Endodermal cell (in vitro differentiated cells): ENCODE measurements around the gene GAS7. TPM values are rescaled to one million over a fixed set of nuclear protein-coding genes. Genes with fewer than 3 reads are reported as not detected.

Source experiments
- DNase-seq: peaks from one replicate; pipeline ENCODE4 v3.0.0-alpha.2; 2017
- H3K27ac ChIP-seq: 2 replicates; pipeline ENCODE4 v1.5.1; 2013; ENCODE audit warnings: mild to moderate bottlenecking, low read depth, low read length, moderate library complexity
- H3K27me3 ChIP-seq: 2 replicates; pipeline ENCODE4 v1.6.1; 2013; ENCODE audit warnings: mild to moderate bottlenecking, low read length, moderate library complexity; ENCODE audit not compliant: insufficient read depth, control insufficient read depth, poor library complexity, severe bottlenecking
- H3K36me3 ChIP-seq: 2 replicates; pipeline ENCODE4 v1.7.0; 2013; ENCODE audit warnings: mild to moderate bottlenecking, low read length, moderate library complexity; ENCODE audit not compliant: control insufficient read depth, insufficient read depth
- H3K4me1 ChIP-seq: one replicate; pipeline ENCODE4 v1.7.0; 2013; ENCODE audit warnings: low read length; ENCODE audit not compliant: control insufficient read depth, insufficient read depth
- H3K4me3 ChIP-seq: 2 replicates; pipeline ENCODE4 v1.5.1; 2013; ENCODE audit warnings: mild to moderate bottlenecking, low read length, moderate library complexity
- H3K9ac ChIP-seq: 2 replicates; pipeline ENCODE4 v1.6.1; 2013; ENCODE audit warnings: mild to moderate bottlenecking, low read length, moderate library complexity; ENCODE audit not compliant: poor library complexity, severe bottlenecking; ENCODE audit errors: extremely low read depth
- H3K9me3 ChIP-seq: 2 replicates; pipeline ENCODE4 v1.6.1; 2013; ENCODE audit warnings: mild to moderate bottlenecking, low read length, moderate library complexity; ENCODE audit not compliant: control insufficient read depth
- H3K27ac Mint-ChIP-seq: 2 replicates; pipeline ENCODE4 v1.8.0; 2020; ENCODE audit warnings: mixed read lengths
- H3K27me3 Mint-ChIP-seq: 2 replicates; pipeline ENCODE4 v1.8.0; 2021; ENCODE audit warnings: mild to moderate bottlenecking, mixed read lengths; ENCODE audit not compliant: insufficient read depth
- H3K36me3 Mint-ChIP-seq: 2 replicates; pipeline ENCODE4 v1.8.0; 2020; ENCODE audit warnings: low read depth, mixed read lengths
- H3K4me1 Mint-ChIP-seq: 2 replicates; pipeline ENCODE4 v1.8.0; 2020; ENCODE audit warnings: mixed read lengths
- H3K4me3 Mint-ChIP-seq: 2 replicates; pipeline ENCODE4 v1.8.0; 2020; ENCODE audit warnings: mild to moderate bottlenecking, moderate library complexity, mixed read lengths
- H3K9me3 Mint-ChIP-seq: 2 replicates; pipeline ENCODE4 v1.8.0; 2020; ENCODE audit warnings: mild to moderate bottlenecking, mixed read lengths
- CTCF ChIP-seq: fragments of 200-600 bp; sonication (generic); conservative IDR thresholded peaks from 2 replicates; pipeline ENCODE4 v1.5.0; 2021; ENCODE audit warnings: antibody characterized with exemption, mild to moderate bottlenecking
- WGBS, 2 experiments: methylation state at CpG; one replicate each; pipeline versions ENCODE4 v1.1.5 to v1.1.7; 2013; ENCODE audit warnings: missing lambda C conversion rate in 2 of 2, mixed read lengths in 1 of 2; ENCODE audit not compliant: insufficient coverage in 1 of 2, insufficient read length in 1 of 2; 5-methylcytosine and 5-hydroxymethylcytosine counted together
- total RNA-seq, 2 donors: library from RNA; stranded (reverse); fragmentation: NEBNext Ultra II Directional in 1 of 2; extraction: Animal tissue kit (Norgen Biotek cat#: 25700) in 1 of 2; gene quantifications; 2 replicates in 1 of 2; 3 replicates in 1 of 2; pipeline ENCODE4 v1.2.1, GENCODE V29; 2021

The GAS7 gene
- total RNA-seq, 2 donors from 2014 or later = 8.6 to 14.7 TPM

- 91 to 92% methylated on average over 3 of the region's 3 CpGs for WGBS, 2 experiments
- H3K4me1 ChIP-seq = no peaks in the 10 kb centered on the region
- H3K27ac ChIP-seq = no peak overlapping the region
- Mint-ChIP-seq H3K4me1 (peaks cover 2% of the 10 kb centered on the region), H3K9me3 (peaks cover 15% of the 10 kb centered on the region), H3K27me3 (peaks cover 53% of the 10 kb centered on the region), H3K36me3 (no peaks in the 10 kb centered on the region), H3K4me3 (peak overlapping the region; percentile 23), H3K27ac (no peak overlapping the region)
- no peak for TF ChIP-seq CTCF
- peaks cover 48% of the 10 kb centered on the region for H3K27me3 ChIP-seq
- H3K9ac ChIP-seq = no peak overlapping the region
- no peak overlapping the region for H3K4me3 ChIP-seq
- no peak for DNase-seq
- no peaks in the 10 kb centered on the region for H3K36me3 ChIP-seq
- H3K9me3 ChIP-seq = peaks cover 15% of the 10 kb centered on the region
Measured at GRCh38 chr17:10200016-10200415, 1.6 kb upstream of the GAS7 start.

- Histone ChIP-seq H3K9ac (peak overlapping the region; percentile 15), H3K4me3 (peak overlapping the region; percentile 79), H3K9me3 (peaks cover 17% of the 10 kb centered on the region), H3K36me3 (no peaks in the 10 kb centered on the region), H3K4me1 (no peaks in the 10 kb centered on the region), H3K27me3 (peaks cover 48% of the 10 kb centered on the region), H3K27ac (no peak overlapping the region)
- Mint-ChIP-seq H3K27ac (no peak overlapping the region), H3K9me3 (peaks cover 18% of the 10 kb centered on the region), H3K4me3 (peak overlapping the region; percentile 57), H3K36me3 (peaks cover 9% of the 10 kb centered on the region), H3K4me1 (peaks cover 2% of the 10 kb centered on the region), H3K27me3 (peaks cover 56% of the 10 kb centered on the region)
- DNase-seq = peak; percentile 80
- TF ChIP-seq CTCF = no peak
- WGBS, 2 experiments = 4 to 12% methylated on average over 13 to 90 of the region's 90 CpGs
Measured at GRCh38 chr17:10197721-10198508, 491 bp downstream of the GAS7 start.

GRCh38 chr17:10197362-10197720 is 1.1 kb downstream of the GAS7 start:
- Mint-ChIP-seq H3K27me3 (peaks cover 56% of the 10 kb centered on the region), H3K36me3 (peaks cover 9% of the 10 kb centered on the region), H3K4me3 (peak overlapping the region; percentile 57), H3K27ac (no peak overlapping the region), H3K4me1 (peaks cover 2% of the 10 kb centered on the region), H3K9me3 (peaks cover 18% of the 10 kb centered on the region)
- Histone ChIP-seq H3K27me3 (peaks cover 48% of the 10 kb centered on the region), H3K4me1 (no peaks in the 10 kb centered on the region), H3K4me3 (peak overlapping the region; percentile 79), H3K9ac (no peak overlapping the region), H3K27ac (no peak overlapping the region), H3K36me3 (no peaks in the 10 kb centered on the region), H3K9me3 (peaks cover 19% of the 10 kb centered on the region)
- peak; percentile 73 for DNase-seq
- 59 to 63% methylated on average over 6 to 11 of the region's 11 CpGs for whole genome bisulfite sequencing, 2 experiments
- TF ChIP-seq CTCF = no peak
